Osteocyte (in vitro differentiated cells): Measurements from ENCODE around the gene SLC12A4. TPM values are rescaled to one million over a fixed set of nuclear protein-coding genes. Genes with fewer than 3 reads are reported as not detected.

Experiments
- DNase-seq: peaks from one replicate; pipeline ENCODE4 v3.0.0; 2021; ENCODE audit warnings: mixed read lengths; ENCODE audit not compliant: unreplicated experiment; ENCODE audit errors: extremely low spot score
- H3K27ac Mint-ChIP-seq: one replicate; pipeline ENCODE4 v1.8.0; 2021; ENCODE audit warnings: mild to moderate bottlenecking, mixed read lengths; ENCODE audit not compliant: unreplicated experiment
- H3K27me3 Mint-ChIP-seq: one replicate; pipeline ENCODE4 v1.8.0; 2021; ENCODE audit warnings: mixed read lengths; ENCODE audit not compliant: unreplicated experiment
- H3K36me3 Mint-ChIP-seq: one replicate; pipeline ENCODE4 v1.8.0; 2021; ENCODE audit warnings: mixed read lengths; ENCODE audit not compliant: unreplicated experiment
- H3K4me1 Mint-ChIP-seq: one replicate; pipeline ENCODE4 v1.8.0; 2021; ENCODE audit warnings: mixed read lengths; ENCODE audit not compliant: unreplicated experiment
- H3K4me3 Mint-ChIP-seq: one replicate; pipeline ENCODE4 v1.8.0; 2021; ENCODE audit warnings: mild to moderate bottlenecking, moderate library complexity, mixed read lengths; ENCODE audit not compliant: unreplicated experiment
- H3K9me3 Mint-ChIP-seq: one replicate; pipeline ENCODE4 v1.8.0; 2021; ENCODE audit warnings: mixed read lengths; ENCODE audit not compliant: unreplicated experiment
- CTCF ChIP-seq: fragments of 200-600 bp; sonication (generic); IDR thresholded peaks from 2 replicates; pipeline ENCODE4 v1.5.0; 2021; ENCODE audit warnings: antibody characterized with exemption, mild to moderate bottlenecking, moderate library complexity
- total RNA-seq: library from RNA; stranded (reverse); gene quantifications from 2 replicates; pipeline ENCODE4 v1.2.1, GENCODE V29; 2021

Gene SLC12A4
- total RNA-seq, 1 donor from 2014 or later, result 90.7 TPM

DNA sequence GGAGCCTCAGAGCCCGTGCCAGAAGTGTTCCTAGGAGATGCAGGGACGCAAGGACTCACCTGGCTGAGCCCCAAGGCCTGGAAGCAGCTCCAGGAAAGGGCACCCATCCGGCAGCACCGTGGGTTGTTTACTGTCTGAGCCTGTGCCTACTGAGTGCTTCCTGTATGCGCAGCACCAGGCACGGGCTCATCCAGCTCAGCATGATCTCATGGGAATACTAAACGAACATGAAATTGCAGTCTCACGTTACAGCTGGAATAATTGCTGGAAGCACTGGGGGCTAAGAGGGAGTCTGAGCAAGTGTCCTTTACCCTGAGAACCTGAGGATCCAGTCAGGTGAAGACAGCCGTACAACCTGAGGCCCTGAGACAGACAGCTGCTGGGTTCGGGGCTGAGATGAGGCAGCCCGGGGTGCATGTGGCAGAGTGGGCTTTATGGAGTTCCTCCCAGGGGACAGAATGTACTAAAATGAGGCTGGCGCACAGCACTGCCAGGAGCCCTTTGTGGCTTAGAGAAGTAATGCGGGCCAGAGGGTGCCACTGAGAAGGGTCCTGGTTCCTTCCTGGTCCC is 42.2 kb downstream of the SLC12A4 start:
- Mint-ChIP-seq H3K4me3 (no peak overlapping the region), H3K36me3 (peaks cover 4% of the 10 kb centered on the region), H3K4me1 (peaks cover 11% of the 10 kb centered on the region), H3K27me3 (no peaks in the 10 kb centered on the region), H3K9me3 (no peaks in the 10 kb centered on the region), H3K27ac (peak overlapping the region; percentile 35)
- DNase-seq, result no peak
- no peak for TF ChIP-seq CTCF

- H3K36me3 Mint-ChIP-seq, result peaks cover 2% of the 10 kb centered on the region
- no peak for DNase-seq
- peak overlapping the region; percentile 18 for H3K27ac Mint-ChIP-seq
- H3K27me3 Mint-ChIP-seq, result no peaks in the 10 kb centered on the region
- no peaks in the 10 kb centered on the region for H3K9me3 Mint-ChIP-seq
- peaks cover 11% of the 10 kb centered on the region for H3K4me1 Mint-ChIP-seq
- H3K4me3 Mint-ChIP-seq, result no peak overlapping the region
- no peak for TF ChIP-seq CTCF
Measured at GRCh38 chr16:67924140-67924906, 44.1 kb downstream of the SLC12A4 start.

DNA sequence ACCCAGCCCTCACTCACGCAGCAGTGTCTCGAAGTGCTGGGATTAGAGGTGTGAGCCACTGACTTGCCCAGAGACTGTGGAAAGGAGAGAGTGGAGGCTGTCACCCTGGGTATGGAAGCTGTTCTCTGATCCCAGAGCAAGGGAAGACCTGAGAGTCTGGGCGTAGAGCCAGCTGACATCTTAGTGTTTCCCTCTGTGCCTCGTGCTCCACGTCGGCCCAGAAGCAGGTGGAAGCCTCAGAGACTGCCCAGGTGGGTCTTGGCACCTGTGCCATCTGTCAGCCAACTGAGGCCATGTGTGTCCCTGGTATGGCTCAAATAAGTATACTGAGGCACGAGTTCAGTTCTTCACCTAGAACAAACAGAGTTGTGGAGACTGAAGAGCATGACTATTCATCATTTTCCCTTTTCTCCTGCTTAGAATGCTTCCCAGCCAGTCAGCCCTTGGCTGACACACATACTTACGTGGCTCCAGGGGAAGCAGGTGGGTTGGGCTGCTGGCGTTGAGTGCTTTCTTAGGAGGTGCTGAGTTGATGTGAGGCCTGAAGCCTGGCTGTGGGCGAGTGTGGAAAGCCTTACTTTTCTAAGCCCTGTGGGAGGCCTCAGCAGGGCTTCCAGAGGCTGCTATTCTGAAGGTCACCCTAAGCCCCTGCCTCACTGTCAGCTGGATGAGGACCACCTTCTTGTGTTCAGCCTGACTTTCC is 44.9 kb downstream of the SLC12A4 start:
- peaks cover 11% of the 10 kb centered on the region for H3K4me1 Mint-ChIP-seq
- H3K27ac Mint-ChIP-seq, result no peak overlapping the region
- TF ChIP-seq CTCF, result no peak
- no peak overlapping the region for H3K4me3 Mint-ChIP-seq
- no peak for DNase-seq
- H3K27me3 Mint-ChIP-seq, result no peaks in the 10 kb centered on the region
- H3K9me3 Mint-ChIP-seq, result no peaks in the 10 kb centered on the region
- H3K36me3 Mint-ChIP-seq, result peaks cover 2% of the 10 kb centered on the region

GRCh38 chr16:67922740-67923139 is 45.7 kb downstream of the SLC12A4 start:
- H3K4me3 Mint-ChIP-seq, result no peak overlapping the region
- TF ChIP-seq CTCF, result no peak
- H3K27me3 Mint-ChIP-seq, result no peaks in the 10 kb centered on the region
- H3K9me3 Mint-ChIP-seq, result no peaks in the 10 kb centered on the region
- peaks cover 13% of the 10 kb centered on the region for H3K4me1 Mint-ChIP-seq
- H3K27ac Mint-ChIP-seq, result peak overlapping the region; percentile 18
- H3K36me3 Mint-ChIP-seq, result no peaks in the 10 kb centered on the region
- DNase-seq, result no peak

GRCh38 chr16:67922221-67922620 is 46.2 kb downstream of the SLC12A4 start:
- TF ChIP-seq CTCF, result no peak
- no peaks in the 10 kb centered on the region for H3K9me3 Mint-ChIP-seq
- H3K36me3 Mint-ChIP-seq, result no peaks in the 10 kb centered on the region
- H3K27me3 Mint-ChIP-seq, result no peaks in the 10 kb centered on the region
- no peak overlapping the region for H3K4me3 Mint-ChIP-seq
- H3K4me1 Mint-ChIP-seq, result peaks cover 19% of the 10 kb centered on the region
- DNase-seq, result no peak
- H3K27ac Mint-ChIP-seq, result no peak overlapping the region
